Endothelial cell of umbilical vein (primary cell): ENCODE data around the gene TUBA3C. TPM values are rescaled to one million over a fixed set of nuclear protein-coding genes. Genes with fewer than 3 reads are reported as not detected.

Experiments used
- BruUV-seq: library from RNA; stranded (reverse); fragments of 400-500 nt; replicated peaks from 2 replicates; lab custom pipeline; 2021; lab: Mats Ljungman, UMichigan
- CTCF ChIA-PET: fragments of 300-600, 350-600 bp; sonication (Branson Sonifier 250); formaldehyde crosslinking; loops from one replicate; lab custom pipeline; 2021; ENCODE audit warnings: antibody characterized with exemption, inconsistent platforms; lab: Charles Lee
- POLR2A ChIA-PET: fragments of 300-600, 350-600 bp; sonication (Branson Sonifier 250); formaldehyde crosslinking; loops from one replicate; lab custom pipeline; 2021; ENCODE audit warnings: antibody characterized with exemption, inconsistent platforms; lab: Charles Lee
- DNase-seq: peaks from one replicate; pipeline ENCODE4 v3.0.0-alpha.2; 2011; ENCODE audit warnings: low read depth, low spot score
- FAIRE-seq: peaks from 2 replicates; lab custom pipeline; 2011; peaks lifted over from hg19 to GRCh38; lab: Jason Lieb, UNC
- H2AFZ ChIP-seq: 2 replicates; pipeline ENCODE4 v1.6.0; 2012; ENCODE audit warnings: low read depth, low read length, control low read depth, inconsistent platforms
- H3K27ac ChIP-seq: 2 replicates; pipeline ENCODE4 v1.5.1; 2011; ENCODE audit warnings: low read depth, mild to moderate bottlenecking, control low read depth, low read length, moderate library complexity; ENCODE audit not compliant: insufficient read depth
- H3K27me3 ChIP-seq, 2 experiments: 2 replicates each; pipeline versions ENCODE4 v1.6.0 to v1.6.1; 2011; ENCODE audit warnings: low read length in 2 of 2, mixed read lengths in 1 of 2; ENCODE audit not compliant: control insufficient read depth in 2 of 2, insufficient read depth in 2 of 2
- H3K36me3 ChIP-seq, 2 experiments: 2 replicates in 1 of 2; 3 replicates in 1 of 2; pipeline ENCODE4 v1.5.1; 2011; ENCODE audit warnings: low read length in 2 of 2, mild to moderate bottlenecking in 1 of 2, moderate library complexity in 1 of 2; ENCODE audit not compliant: control insufficient read depth in 2 of 2, insufficient read depth in 2 of 2; ENCODE audit errors: extremely low read depth in 1 of 2
- H3K4me1 ChIP-seq: 3 replicates; pipeline ENCODE4 v1.5.1; 2011; ENCODE audit warnings: mild to moderate bottlenecking, low read length; ENCODE audit not compliant: control insufficient read depth, insufficient read depth; ENCODE audit errors: extremely low read depth
- H3K4me2 ChIP-seq: 2 replicates; pipeline ENCODE4 v1.6.1; 2011; ENCODE audit warnings: low read length, control low read depth, mixed read lengths; ENCODE audit not compliant: insufficient read depth
- H3K4me3 ChIP-seq, 3 experiments: fragments of 200-600 bp in 1 of 3; sonication (generic), shearing (Covaris generic) in 1 of 3; replicated peaks in 1 of 3; 2 replicates each; pipeline ENCODE4 v1.5.1; 2011 to 2016; ENCODE audit warnings: control low read depth in 3 of 3, low read length in 3 of 3, mild to moderate bottlenecking in 2 of 3, inconsistent platforms in 1 of 3, low read depth in 1 of 3, moderate library complexity in 1 of 3; ENCODE audit not compliant: insufficient read depth in 1 of 3
- H3K79me2 ChIP-seq: 2 replicates; pipeline ENCODE4 v1.6.0; 2012; ENCODE audit warnings: low read length, inconsistent platforms; ENCODE audit not compliant: control insufficient read depth, insufficient read depth
- H3K9ac ChIP-seq: replicated peaks from 2 replicates; pipeline ENCODE3; 2011; ENCODE audit warnings: low read length, control low read depth; ENCODE audit not compliant: insufficient read depth; ENCODE audit errors: extremely low read depth
- H3K9me1 ChIP-seq: replicated peaks from 3 replicates; pipeline ENCODE4 v1.6.0; 2011; ENCODE audit warnings: mild to moderate bottlenecking, low read length; ENCODE audit not compliant: control insufficient read depth, insufficient read depth; ENCODE audit errors: extremely low read depth
- H3K9me3 ChIP-seq: replicated peaks from 2 replicates; pipeline ENCODE4 v1.5.1; 2012; ENCODE audit warnings: low read length, inconsistent platforms; ENCODE audit not compliant: control insufficient read depth, insufficient read depth
- H4K20me1 ChIP-seq: replicated peaks from 2 replicates; pipeline ENCODE3; 2011; ENCODE audit warnings: mild to moderate bottlenecking, low read length; ENCODE audit not compliant: control insufficient read depth, insufficient read depth; ENCODE audit errors: extremely low read depth
- EZH2 ChIP-seq: IDR thresholded peaks from 2 replicates; pipeline ENCODE4 v1.6.1; 2012; ENCODE audit warnings: borderline replicate concordance, low read depth, mild to moderate bottlenecking, moderate library complexity, low read length, inconsistent platforms; ENCODE audit not compliant: severe bottlenecking
- FOS ChIP-seq: IDR thresholded peaks from 2 replicates; pipeline ENCODE4 v1.6.1; 2011; ENCODE audit warnings: mild to moderate bottlenecking, low read length, moderate library complexity, borderline replicate concordance; ENCODE audit not compliant: insufficient read depth
- GATA2 ChIP-seq: IDR thresholded peaks from 2 replicates; pipeline ENCODE4 v1.7.0; 2011; ENCODE audit warnings: low read depth, mild to moderate bottlenecking, moderate library complexity, mixed read lengths, low read length; ENCODE audit not compliant: insufficient read length, insufficient read depth
- JUN ChIP-seq: IDR thresholded peaks from 2 replicates; pipeline ENCODE4 v1.6.1; 2011; ENCODE audit warnings: borderline replicate concordance, low read depth; ENCODE audit not compliant: insufficient read length, insufficient read depth
- MYC ChIP-seq: IDR thresholded peaks from one replicate; pipeline ENCODE4 v1.6.1; 2011; ENCODE audit warnings: mild to moderate bottlenecking, low read depth, low read length
- POLR2A ChIP-seq: IDR thresholded peaks from 2 replicates; pipeline ENCODE4 v1.6.1; 2012; ENCODE audit warnings: low read depth, mild to moderate bottlenecking, control low read depth, low read length
- POLR2AphosphoS5 ChIP-seq: IDR thresholded peaks from 2 replicates; pipeline ENCODE4 v1.6.1; 2012; ENCODE audit warnings: low read depth, mild to moderate bottlenecking, control low read depth, low read length, moderate library complexity; ENCODE audit not compliant: insufficient read depth
- dilution Hi-C: fragments of 300-500 bp; cut with MboI; formaldehyde crosslinking; loops from one replicate; pipeline ENCODE4 v1.15.0; 2019; ENCODE audit warnings: low sequenced_read_pairs; ENCODE audit not compliant: extremely low pct_ligation_motif_present
- intact Hi-C: fragments of 100-400 bp; cut with micrococcal nuclease; formaldehyde crosslinking; loops from one replicate; pipeline ENCODE4 v1.10.0; 2022
- polyA plus RNA-seq, 4 experiments: library from polyadenylated mRNA; depleted of rRNA in 3 of 4; stranded (reverse) in 3 of 4; unstranded in 1 of 4; fragments of >200 nt; gene quantifications; 2 replicates each; pipeline versions ENCODE4 v1.2.1 to v1.2.3, GENCODE V29; 2011 to 2012; ENCODE audit warnings: missing spikeins in 1 of 4
- total RNA-seq: library from RNA; stranded (reverse); gene quantifications from 2 replicates; pipeline ENCODE4 v1.2.3, GENCODE V29; 2021
- TF ChIP-seq, protein P1 (sequence below): IDR thresholded peaks from 2 replicates; pipeline ENCODE4 v1.6.1; 2011; ENCODE audit not compliant: insufficient read depth, insufficient read length
- TF ChIP-seq, protein P2 (sequence below), 2 donors: IDR thresholded peaks; 1 replicate in 1 of 2; 2 replicates in 1 of 2; pipeline ENCODE4 v1.5.1; 2011; ENCODE audit warnings: low read length in 2 of 2, mild to moderate bottlenecking in 2 of 2, moderate library complexity in 2 of 2, control low read depth in 1 of 2, inconsistent platforms in 1 of 2, low read depth in 1 of 2; ENCODE audit not compliant: insufficient read depth in 1 of 2; ENCODE audit errors: extremely low read depth in 1 of 2

TUBA3C gene
- total and polyA plus RNA-seq, 2 donors (not counting 3 experiments of a cell fraction or from before 2014, with no cell fraction given), result not detected

DNA sequence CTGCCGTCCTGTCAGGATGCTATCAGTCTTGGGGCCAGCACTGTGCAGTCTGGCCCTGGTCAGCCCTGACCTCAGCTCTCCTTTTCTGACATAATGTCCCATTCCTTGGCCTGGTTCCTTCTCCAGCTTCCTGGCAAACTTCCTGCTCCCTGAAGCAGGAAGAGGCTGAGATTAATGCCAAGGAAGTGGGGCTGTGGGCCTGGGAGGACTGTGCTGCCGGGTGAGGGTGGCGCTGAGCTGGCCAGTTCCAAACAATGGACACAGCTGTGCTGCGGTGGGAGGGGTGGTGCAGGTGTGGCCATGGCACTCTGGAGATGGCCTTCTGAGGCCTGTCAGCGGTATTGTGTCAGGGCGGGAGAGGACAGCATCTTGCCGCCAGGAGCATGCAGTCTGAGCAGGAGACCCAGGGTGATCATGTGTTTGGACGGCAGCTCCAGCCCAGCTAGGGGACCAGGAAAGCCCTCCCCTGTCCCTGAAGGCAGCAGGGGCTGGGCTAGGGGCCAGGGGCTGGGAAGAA is 30.9 kb downstream of the TUBA3C start:
- Histone ChIP-seq H4K20me1 (no peaks in the 10 kb centered on the region), H3K9ac (no peak overlapping the region), H3K27ac (no peak overlapping the region), H3K4me2 (no peak overlapping the region), H3K9me1 (no peaks in the 10 kb centered on the region), H3K27me3 (no peaks in the 10 kb centered on the region), H3K4me3 (no peak overlapping the region), H3K9me3 (peaks cover 12% of the 10 kb centered on the region), H2AFZ (no peak overlapping the region), H3K4me1 (no peaks in the 10 kb centered on the region), H3K79me2 (no peaks in the 10 kb centered on the region), H3K36me3 (no peaks in the 10 kb centered on the region)
- dilution Hi-C loops, result no loop called here
- DNase-seq (no peak), FAIRE-seq (no peak)
- ChIA-PET POLR2A (no interaction called here), CTCF (no interaction called here)
- BruUV-seq, result no TSS peak
- intact Hi-C loops, result no loop called here
- TF ChIP-seq, protein P1, sequence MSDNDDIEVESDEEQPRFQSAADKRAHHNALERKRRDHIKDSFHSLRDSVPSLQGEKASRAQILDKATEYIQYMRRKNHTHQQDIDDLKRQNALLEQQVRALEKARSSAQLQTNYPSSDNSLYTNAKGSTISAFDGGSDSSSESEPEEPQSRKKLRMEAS, result no peak
- TF ChIP-seq MYC (no peak), EZH2 (no peak), POLR2AphosphoS5 (no peak), FOS (no peak), GATA2 (no peak), POLR2A (no peak), JUN (no peak)
- TF ChIP-seq, protein P2, sequence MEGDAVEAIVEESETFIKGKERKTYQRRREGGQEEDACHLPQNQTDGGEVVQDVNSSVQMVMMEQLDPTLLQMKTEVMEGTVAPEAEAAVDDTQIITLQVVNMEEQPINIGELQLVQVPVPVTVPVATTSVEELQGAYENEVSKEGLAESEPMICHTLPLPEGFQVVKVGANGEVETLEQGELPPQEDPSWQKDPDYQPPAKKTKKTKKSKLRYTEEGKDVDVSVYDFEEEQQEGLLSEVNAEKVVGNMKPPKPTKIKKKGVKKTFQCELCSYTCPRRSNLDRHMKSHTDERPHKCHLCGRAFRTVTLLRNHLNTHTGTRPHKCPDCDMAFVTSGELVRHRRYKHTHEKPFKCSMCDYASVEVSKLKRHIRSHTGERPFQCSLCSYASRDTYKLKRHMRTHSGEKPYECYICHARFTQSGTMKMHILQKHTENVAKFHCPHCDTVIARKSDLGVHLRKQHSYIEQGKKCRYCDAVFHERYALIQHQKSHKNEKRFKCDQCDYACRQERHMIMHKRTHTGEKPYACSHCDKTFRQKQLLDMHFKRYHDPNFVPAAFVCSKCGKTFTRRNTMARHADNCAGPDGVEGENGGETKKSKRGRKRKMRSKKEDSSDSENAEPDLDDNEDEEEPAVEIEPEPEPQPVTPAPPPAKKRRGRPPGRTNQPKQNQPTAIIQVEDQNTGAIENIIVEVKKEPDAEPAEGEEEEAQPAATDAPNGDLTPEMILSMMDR (IDR thresholded peaks at IDR 0.05; ENCODE audit: extremely low read depth in 1 of 2, insufficient read depth in 1 of 2, low read depth in 1 of 2, low read length in 2 of 2), result no peak
